Measurements from ENCODE around the gene SNX20.

DNA sequence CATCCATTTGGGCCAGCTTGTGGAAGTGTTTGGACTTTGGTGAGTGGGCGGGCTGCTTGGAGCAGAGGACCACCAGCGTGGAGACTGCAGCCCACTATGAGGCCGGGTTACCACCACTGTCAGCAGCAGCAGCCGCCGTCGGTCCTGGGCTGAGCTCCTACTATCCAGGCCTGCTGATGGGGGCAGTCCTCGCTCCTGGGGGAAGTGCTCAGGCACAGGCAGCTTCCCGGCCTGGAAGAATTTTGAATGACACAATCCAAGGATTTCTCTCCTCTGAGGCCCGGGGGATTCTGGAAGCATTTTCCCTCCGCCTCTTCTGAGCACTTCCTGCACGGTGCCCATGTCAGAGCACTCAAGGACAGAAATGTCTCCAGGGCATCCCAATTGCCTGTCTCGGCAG lies 7.0 kb upstream of the SNX20 start:
- TF ChIP-seq, protein P1, sequence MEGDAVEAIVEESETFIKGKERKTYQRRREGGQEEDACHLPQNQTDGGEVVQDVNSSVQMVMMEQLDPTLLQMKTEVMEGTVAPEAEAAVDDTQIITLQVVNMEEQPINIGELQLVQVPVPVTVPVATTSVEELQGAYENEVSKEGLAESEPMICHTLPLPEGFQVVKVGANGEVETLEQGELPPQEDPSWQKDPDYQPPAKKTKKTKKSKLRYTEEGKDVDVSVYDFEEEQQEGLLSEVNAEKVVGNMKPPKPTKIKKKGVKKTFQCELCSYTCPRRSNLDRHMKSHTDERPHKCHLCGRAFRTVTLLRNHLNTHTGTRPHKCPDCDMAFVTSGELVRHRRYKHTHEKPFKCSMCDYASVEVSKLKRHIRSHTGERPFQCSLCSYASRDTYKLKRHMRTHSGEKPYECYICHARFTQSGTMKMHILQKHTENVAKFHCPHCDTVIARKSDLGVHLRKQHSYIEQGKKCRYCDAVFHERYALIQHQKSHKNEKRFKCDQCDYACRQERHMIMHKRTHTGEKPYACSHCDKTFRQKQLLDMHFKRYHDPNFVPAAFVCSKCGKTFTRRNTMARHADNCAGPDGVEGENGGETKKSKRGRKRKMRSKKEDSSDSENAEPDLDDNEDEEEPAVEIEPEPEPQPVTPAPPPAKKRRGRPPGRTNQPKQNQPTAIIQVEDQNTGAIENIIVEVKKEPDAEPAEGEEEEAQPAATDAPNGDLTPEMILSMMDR (IDR thresholded peaks at IDR 0.05; ENCODE audit: insufficient read depth, low read length, poor library complexity, severe bottlenecking): no peak
- TF ChIP-seq EZH2phosphoT487 (conservative IDR thresholded peaks at IDR 0.05; ENCODE audit: low read length): no peak

Measured in SU-DHL-6 (cell line).